ENCODE results near the gene KCNQ1.

KCNQ1 gene

DNA sequence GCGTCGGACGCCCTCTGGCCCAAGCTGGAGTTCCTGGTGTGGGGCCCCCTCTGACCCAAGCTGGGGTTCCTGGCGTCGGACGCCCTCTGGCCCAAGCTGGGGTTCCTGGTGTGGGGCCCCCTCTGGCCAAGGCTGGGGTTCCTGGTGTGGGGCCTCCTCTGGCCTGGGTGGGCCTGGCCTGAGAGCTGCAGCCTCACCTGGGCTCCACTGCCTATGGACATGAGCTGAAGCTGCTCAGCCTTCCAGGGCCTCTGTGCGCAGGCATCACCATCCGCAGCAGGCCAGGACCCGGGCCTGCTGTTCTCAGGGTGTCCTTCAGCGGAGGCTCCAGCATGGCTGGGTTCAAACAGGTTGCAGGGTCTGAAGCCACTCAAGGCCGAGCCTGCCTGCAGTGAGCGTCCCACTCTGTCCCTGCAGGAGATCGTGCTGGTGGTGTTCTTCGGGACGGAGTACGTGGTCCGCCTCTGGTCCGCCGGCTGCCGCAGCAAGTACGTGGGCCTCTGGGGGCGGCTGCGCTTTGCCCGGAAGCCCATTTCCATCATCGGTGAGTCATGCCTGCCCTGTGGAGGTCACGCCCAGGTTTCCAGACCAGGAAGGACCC lies 125.5 kb downstream of the KCNQ1 start:
- no peak for DNase-seq (ENCODE audit: low spot score)

DNA sequence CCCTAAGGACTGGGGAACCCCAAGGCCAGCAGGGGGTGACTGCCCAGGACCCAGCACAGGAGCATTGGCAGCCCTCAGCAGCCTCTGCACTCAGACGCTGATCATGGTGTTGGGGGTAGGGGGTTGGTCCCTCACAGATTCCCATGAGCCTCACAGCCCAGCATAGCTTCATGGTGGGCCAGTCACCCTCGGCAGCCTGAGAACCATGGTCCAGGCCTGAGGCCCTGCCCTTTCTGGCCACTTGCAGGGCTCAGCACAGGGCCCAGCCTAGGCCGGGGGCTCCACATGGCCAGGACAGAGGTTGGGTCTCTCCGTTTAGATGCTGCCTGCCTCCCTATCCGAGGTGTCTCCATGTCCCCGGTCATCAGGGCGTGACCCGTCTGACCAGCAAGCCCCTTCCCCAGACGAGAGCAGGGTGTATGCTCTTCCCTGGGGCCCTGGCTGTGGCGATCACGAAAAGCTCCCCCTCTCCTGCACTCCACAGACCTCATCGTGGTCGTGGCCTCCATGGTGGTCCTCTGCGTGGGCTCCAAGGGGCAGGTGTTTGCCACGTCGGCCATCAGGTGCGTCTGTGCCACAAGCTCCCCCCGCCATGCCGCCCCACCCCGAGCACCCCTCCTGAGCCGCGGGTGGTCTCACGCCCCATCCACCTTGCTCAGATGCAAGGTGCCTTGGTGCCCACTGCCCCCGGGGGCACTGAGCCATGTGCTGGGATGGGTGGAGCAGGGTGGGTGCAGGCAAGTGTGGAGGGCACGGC lies 126.2 kb downstream of the KCNQ1 start:
- DNase-seq (ENCODE audit: low spot score), result no peak

DNA sequence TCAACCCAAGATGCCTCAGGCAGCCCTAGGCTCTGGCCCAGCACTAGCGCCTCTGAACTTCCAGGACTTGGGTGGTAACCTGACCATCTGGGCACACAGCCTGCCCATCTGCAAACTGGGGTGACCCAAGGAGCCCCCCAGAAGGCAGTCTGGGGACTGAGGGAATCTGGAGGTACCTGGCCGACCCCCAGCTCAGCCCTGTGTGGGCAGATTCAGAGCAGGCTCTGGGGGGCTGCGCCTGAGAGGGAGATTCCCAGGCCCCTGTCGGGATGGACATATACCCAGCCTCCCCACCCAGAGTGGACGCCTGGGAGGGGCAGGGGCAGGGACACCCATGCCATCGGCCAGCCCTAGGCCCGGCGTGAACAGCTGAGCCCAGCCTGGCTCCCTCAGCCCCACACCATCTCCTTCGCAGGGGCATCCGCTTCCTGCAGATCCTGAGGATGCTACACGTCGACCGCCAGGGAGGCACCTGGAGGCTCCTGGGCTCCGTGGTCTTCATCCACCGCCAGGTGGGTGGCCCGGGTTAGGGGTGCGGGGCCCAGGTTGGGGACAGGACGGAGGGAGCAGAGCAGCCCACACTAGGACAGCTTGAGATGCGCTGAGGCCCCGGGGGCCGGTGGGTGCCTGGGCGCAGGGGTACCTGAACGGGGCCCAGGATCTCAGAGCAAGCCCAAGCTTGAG lies 126.9 kb downstream of the KCNQ1 start:
- no peak for DNase-seq (ENCODE audit: low spot score)

DNA sequence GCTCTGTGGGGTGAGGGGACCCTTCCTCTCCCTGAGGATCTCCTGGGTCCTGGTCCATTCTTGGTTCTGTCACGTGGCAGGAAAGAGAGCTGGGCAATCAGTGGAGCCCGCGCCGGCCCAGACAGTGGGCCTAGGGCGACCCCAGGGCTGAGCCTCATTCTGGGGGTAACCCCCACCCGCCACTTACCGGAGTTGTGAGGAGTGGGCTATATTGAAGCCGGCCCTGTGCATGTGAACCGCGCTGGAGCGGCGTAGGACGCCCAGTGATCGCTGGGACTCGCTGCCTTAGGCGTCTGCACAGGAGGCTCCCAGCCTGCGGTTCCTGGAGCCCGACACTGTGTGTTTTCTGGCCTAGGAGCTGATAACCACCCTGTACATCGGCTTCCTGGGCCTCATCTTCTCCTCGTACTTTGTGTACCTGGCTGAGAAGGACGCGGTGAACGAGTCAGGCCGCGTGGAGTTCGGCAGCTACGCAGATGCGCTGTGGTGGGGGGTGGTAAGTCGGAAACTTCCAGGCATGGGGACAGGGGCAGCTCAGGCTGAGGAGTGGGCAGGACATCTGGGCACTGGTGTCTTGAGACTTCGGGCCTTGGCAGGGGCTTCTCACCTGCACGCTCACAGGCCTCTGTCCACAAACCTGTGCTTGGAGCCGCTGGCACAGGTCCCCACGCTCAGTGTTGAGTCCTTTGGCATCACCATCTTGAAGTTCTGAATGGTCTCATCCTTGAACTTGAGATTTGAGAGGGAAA lies 127.9 kb downstream of the KCNQ1 start:
- no peak for DNase-seq (ENCODE audit: low spot score)

- no peak for DNase-seq (ENCODE audit: low spot score)
These were observed 128.6 kb downstream of the KCNQ1 start for GRCh38 chr11:2573240-2574042.

DNA sequence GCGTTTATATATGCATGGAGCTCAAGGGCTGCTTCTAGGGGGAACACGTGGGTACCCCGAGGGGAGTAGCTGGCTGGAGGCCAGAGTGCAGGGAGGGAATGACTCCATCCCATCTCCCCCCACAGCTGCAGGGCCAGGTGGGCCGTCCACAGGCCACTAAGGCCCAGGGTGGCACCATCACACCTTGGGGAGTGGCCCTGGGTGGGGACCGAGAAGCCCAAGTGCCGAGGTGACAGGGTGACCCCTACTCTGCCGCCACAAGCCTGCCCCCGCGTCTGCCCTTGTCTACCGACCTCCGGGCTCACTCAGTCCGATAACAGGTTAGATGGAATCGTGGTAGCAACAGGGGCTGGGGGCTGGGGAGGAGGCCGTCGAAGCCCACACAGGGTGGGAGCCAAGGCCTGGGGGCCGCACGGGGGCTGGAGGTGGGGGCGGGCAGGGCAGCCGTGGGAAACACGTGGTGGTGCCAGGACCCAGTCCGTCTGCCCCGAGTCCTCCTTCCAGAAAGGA lies 129.3 kb downstream of the KCNQ1 start:
- DNase-seq (ENCODE audit: low spot score), result no peak

DNA sequence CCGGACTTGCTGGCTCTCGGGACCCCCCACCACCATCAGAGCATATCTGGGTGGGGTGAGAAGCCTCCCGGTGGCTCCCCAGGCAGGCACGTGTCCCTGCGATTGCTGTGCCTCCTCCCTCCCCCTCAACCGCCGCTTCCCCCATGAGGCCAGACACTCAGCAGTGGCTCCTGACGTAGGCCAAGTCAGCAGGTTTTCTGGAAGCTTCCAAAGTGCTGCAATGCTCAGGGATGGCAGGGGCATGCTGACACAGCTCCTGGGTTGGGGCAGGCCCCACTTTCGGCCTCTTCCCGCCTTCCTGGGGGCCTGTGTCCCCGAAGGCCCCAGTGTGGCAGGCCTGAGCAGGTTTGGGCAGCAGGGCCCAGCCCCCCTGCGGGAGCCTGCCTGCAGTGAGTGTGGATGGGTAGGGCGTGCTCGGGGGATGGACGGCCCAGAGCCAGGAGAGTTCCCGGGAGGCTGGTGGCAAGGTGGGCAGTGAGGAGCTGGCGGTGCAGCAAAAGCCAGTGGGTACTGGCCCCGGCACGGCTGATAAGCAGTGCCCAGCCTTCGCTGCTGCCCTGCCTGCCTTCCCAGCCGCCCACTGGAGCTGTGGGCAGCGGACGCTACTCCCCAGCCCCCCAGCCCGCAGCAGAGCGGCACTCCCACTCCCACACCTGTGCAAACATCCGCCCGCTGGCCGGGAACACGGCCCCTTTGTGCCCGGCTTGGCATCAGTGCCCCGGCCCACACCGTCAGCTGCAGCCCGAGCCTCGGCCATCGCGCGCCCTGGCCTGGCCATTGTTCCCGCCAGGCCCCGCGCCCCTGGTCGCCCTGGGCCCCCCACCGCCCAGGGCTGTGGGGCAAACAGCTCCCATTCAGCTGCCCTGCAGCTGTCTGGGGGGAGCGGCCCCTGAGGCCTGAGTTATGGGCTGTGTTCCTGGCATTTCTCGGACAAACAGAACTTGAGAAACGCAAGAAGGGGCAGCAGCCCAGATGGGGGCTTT lies 130.0 kb downstream of the KCNQ1 start:
- DNase-seq (ENCODE audit: low spot score), result no peak

- no peak for DNase-seq (ENCODE audit: low spot score)
These were observed 130.8 kb downstream of the KCNQ1 start for GRCh38 chr11:2575591-2576051.

- DNase-seq (ENCODE audit: low spot score), result no peak
These were observed 131.3 kb downstream of the KCNQ1 start for GRCh38 chr11:2576111-2576510.

GRCh38 chr11:2576549-2576948 lies 131.7 kb downstream of the KCNQ1 start:
- DNase-seq (ENCODE audit: low spot score), result no peak

GRCh38 chr11:2577031-2577990 lies 132.5 kb downstream of the KCNQ1 start:
- DNase-seq (ENCODE audit: low spot score), result no peak

DNA sequence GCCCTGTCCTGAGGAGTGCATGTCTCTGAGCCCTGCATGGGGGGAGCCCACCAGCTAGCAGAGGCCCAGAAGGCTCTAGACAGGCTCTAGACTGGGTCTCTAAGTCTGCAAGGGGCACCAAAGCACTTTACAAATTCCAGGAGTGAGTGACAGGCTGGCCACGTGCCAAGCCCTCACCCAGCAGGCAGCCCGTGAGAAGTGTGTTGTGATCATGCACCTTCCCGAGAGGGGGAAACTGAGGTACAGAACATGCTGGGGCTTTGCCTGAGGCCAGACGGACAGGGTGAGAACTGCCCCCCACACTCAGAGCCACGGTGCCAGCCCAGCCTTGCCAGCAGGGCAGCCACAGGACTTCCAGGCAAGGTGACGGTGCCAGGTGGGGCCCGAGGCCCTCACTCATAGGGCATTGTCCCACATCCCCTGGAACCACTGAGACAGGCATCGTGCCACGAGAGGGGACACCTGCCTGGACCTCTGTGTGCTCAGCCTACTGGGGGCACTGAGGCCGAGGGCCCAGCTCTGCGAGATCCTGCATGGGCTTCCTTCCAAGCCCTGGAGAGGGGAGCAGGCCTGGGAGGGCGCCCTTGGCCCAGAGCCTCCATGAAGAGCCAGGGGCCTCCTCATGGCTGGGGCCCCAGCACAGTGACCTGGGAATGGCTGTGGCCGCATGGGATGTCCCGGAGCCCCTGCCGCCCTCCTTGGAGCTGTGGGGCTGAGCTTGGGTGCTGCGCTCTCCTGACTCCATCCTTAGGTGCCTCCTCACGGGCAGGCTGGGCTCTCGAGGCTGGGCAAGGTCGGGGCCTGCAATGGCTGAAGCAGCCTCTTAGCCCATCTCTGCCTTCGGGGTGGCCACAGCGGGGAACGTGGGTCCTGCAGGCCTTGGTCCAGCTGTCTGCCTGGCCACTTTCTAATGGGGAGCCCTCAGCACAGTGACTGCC lies 133.5 kb downstream of the KCNQ1 start:
- no peak for DNase-seq (ENCODE audit: low spot score)

GRCh38 chr11:2578929-2579270 lies 134.1 kb downstream of the KCNQ1 start:
- DNase-seq (ENCODE audit: low spot score), result no peak

GRCh38 chr11:2579315-2580060 lies 134.7 kb downstream of the KCNQ1 start:
- no peak for DNase-seq (ENCODE audit: low spot score)

GRCh38 chr11:2580061-2580421 lies 135.2 kb downstream of the KCNQ1 start:
- no peak for DNase-seq (ENCODE audit: low spot score)

GRCh38 chr11:2580571-2581001 lies 135.8 kb downstream of the KCNQ1 start:
- no peak for DNase-seq (ENCODE audit: low spot score)

Measured in CD4-positive, alpha-beta T cell treated with Interleukin-15 for 4 hours (primary cell).